HCT116 (cell line): ENCODE results near the gene ELAVL1. TPM values are rescaled to one million over a fixed set of nuclear protein-coding genes. Genes with fewer than 3 reads are reported as not detected.

Experiments
- ATAC-seq: fragments of 200-7000 bp; cut with Tn5 transposase; 2 replicates; pipeline ENCODE4 v1.9.1; 2020; ENCODE audit warnings: mild to moderate bottlenecking, moderate library complexity
- BruUV-seq: library from RNA; stranded (reverse); fragments of 400-500 nt; replicated peaks from 2 replicates; lab custom pipeline; 2021; lab: Mats Ljungman, UMichigan
- CTCF ChIA-PET: fragments of 300-600 bp; sonication (Branson Sonifier 250); formaldehyde crosslinking; loops from one replicate; lab custom pipeline; 2021; ENCODE audit warnings: antibody characterized with exemption; lab: Charles Lee
- POLR2A ChIA-PET: fragments of 300-600, 350-600 bp; sonication (Branson Sonifier 250); formaldehyde crosslinking; loops from one replicate; lab custom pipeline; 2021; ENCODE audit warnings: antibody characterized with exemption; lab: Charles Lee
- RAD21 ChIA-PET, 2 experiments: fragments of 300-600 bp; sonication (Branson Sonifier 250); formaldehyde crosslinking; loops; one replicate each; lab custom pipeline; 2023; ENCODE audit warnings: low total read pairs in 2 of 2; ENCODE audit not compliant: uncharacterized antibody in 2 of 2, unreplicated experiment in 2 of 2, low non-redundant PET in 1 of 2; lab: Charles Lee
- DNase-seq: peaks from one replicate; pipeline ENCODE4 v3.0.0-alpha.2; 2010; ENCODE audit warnings: low read depth, low spot score
- H2AFZ ChIP-seq: fragments of 200-600 bp; shearing (Covaris generic), sonication (generic); 2 replicates; pipeline ENCODE4 v1.6.1; 2017; ENCODE audit warnings: low read depth, mixed run types, mixed read lengths, antibody characterized with exemption, low read length; ENCODE audit not compliant: poor library complexity, severe bottlenecking
- H3K27ac ChIP-seq: 2 replicates; pipeline ENCODE4 v1.5.1; 2012; ENCODE audit warnings: low read depth, low read length
- H3K27me3 ChIP-seq: fragments of 200-600 bp; sonication (generic); 2 replicates; pipeline ENCODE4 v1.6.1; 2016; ENCODE audit warnings: mixed run types, low read length, mixed read lengths; ENCODE audit not compliant: insufficient read depth
- H3K36me3 ChIP-seq, 2 experiments: fragments of 200-500 bp in 1 of 2; fragments of 200-600 bp in 1 of 2; sonication (Bioruptor generic) in 1 of 2; sonication (generic) in 1 of 2; 2 replicates each; pipeline versions ENCODE4 v1.5.1 to v1.6.1; 2014 to 2016; ENCODE audit warnings: low read length in 2 of 2, inconsistent platforms in 1 of 2, mixed read lengths in 1 of 2, mixed run types in 1 of 2; ENCODE audit not compliant: insufficient read depth in 2 of 2, control insufficient read depth in 1 of 2
- H3K4me1 ChIP-seq, 2 experiments: fragments of 200-600 bp in 1 of 2; sonication (generic) in 1 of 2; 2 replicates each; pipeline versions ENCODE4 v1.5.1 to v1.6.1; 2012 to 2017; ENCODE audit warnings: low read length in 2 of 2, inconsistent platforms in 1 of 2, mild to moderate bottlenecking in 1 of 2, mixed read lengths in 1 of 2, mixed run types in 1 of 2, moderate library complexity in 1 of 2; ENCODE audit not compliant: insufficient read depth in 2 of 2, control insufficient read depth in 1 of 2
- H3K4me2 ChIP-seq: fragments of 200-600 bp; sonication (generic); 2 replicates; pipeline ENCODE4 v1.6.1; 2017; ENCODE audit warnings: mixed run types, low read length, mixed read lengths
- H3K4me3 ChIP-seq, 2 experiments: fragments of 200-600 bp in 1 of 2; sonication (generic) in 1 of 2; replicated peaks in 1 of 2; 2 replicates each; pipeline ENCODE4 v1.5.1; 2011 to 2016; ENCODE audit warnings: low read length in 2 of 2, control low read depth in 1 of 2, low read depth in 1 of 2, mild to moderate bottlenecking in 1 of 2, mixed read lengths in 1 of 2, mixed run types in 1 of 2
- H3K79me2 ChIP-seq: fragments of 200-600 bp; sonication (generic); 2 replicates; pipeline ENCODE4 v1.6.1; 2017; ENCODE audit warnings: mild to moderate bottlenecking, mixed run types, low read length, moderate library complexity, mixed read lengths; ENCODE audit not compliant: insufficient read depth
- H3K9ac ChIP-seq: fragments of 200-600 bp; sonication (generic); 2 replicates; pipeline ENCODE4 v1.6.1; 2016; ENCODE audit warnings: low read length, mixed read lengths
- H3K9me2 ChIP-seq: fragments of 200-600 bp; sonication (generic), shearing (Covaris generic); 2 replicates; pipeline ENCODE4 v1.6.1; 2017; ENCODE audit warnings: mixed run types, mild to moderate bottlenecking, moderate library complexity; ENCODE audit not compliant: insufficient read depth
- H3K9me3 ChIP-seq, 2 experiments: fragments of 200-500 bp in 1 of 2; fragments of 200-600 bp in 1 of 2; sonication (Bioruptor generic) in 1 of 2; sonication (generic) in 1 of 2; 2 replicates each; pipeline ENCODE4 v1.6.1; 2014 to 2017; ENCODE audit warnings: low read length in 2 of 2, mixed read lengths in 2 of 2, inconsistent platforms in 1 of 2, low read depth in 1 of 2, mild to moderate bottlenecking in 1 of 2, mixed run types in 1 of 2, moderate library complexity in 1 of 2; ENCODE audit not compliant: control insufficient read depth in 1 of 2, insufficient read depth in 1 of 2
- H4K20me1 ChIP-seq: fragments of 200-600 bp; sonication (generic), shearing (Covaris generic); 2 replicates; pipeline ENCODE4 v1.6.1; 2017; ENCODE audit warnings: mixed run types, mild to moderate bottlenecking, moderate library complexity; ENCODE audit not compliant: insufficient read depth
- CEBPB ChIP-seq: IDR thresholded peaks from 2 replicates; pipeline ENCODE4 v1.6.1; 2012; ENCODE audit warnings: low read depth
- EZH2 ChIP-seq: fragments of 200-600 bp; sonication (generic); IDR thresholded peaks from 2 replicates; pipeline ENCODE4 v1.6.1; 2017; ENCODE audit warnings: antibody characterized with exemption, mixed run types
- EZH2phosphoT487 ChIP-seq: fragments of 200-600 bp; IDR thresholded peaks from 2 replicates; pipeline ENCODE4 v1.6.1; 2018; ENCODE audit warnings: antibody characterized with exemption, borderline replicate concordance
- FOSL1 ChIP-seq: IDR thresholded peaks from 2 replicates; pipeline ENCODE4 v1.6.1; 2012; ENCODE audit warnings: low read depth
- JUND ChIP-seq: IDR thresholded peaks from 2 replicates; pipeline ENCODE4 v1.6.1; 2012
- POLR2A ChIP-seq: IDR thresholded peaks from 2 replicates; pipeline ENCODE4 v1.7.0; 2011; ENCODE audit warnings: borderline replicate concordance; ENCODE audit not compliant: insufficient read depth, insufficient read length; ENCODE audit errors: extremely low read depth
- POLR2AphosphoS5 ChIP-seq: IDR thresholded peaks from 2 replicates; pipeline ENCODE4 v1.6.1; 2011; ENCODE audit warnings: mild to moderate bottlenecking, low read depth, low read length, moderate library complexity
- REST ChIP-seq: IDR thresholded peaks from 2 replicates; pipeline ENCODE4 v1.6.1; 2012; ENCODE audit warnings: low read depth
- SP1 ChIP-seq: IDR thresholded peaks from 2 replicates; pipeline ENCODE4 v1.6.1; 2012; ENCODE audit warnings: low read depth
- YY1 ChIP-seq: IDR thresholded peaks from 2 replicates; pipeline ENCODE4 v1.6.1; 2011; ENCODE audit warnings: low read length, low read depth, moderate library complexity, mild to moderate bottlenecking; ENCODE audit not compliant: insufficient replicate concordance; ENCODE audit errors: extremely low read depth
- ZBTB33 ChIP-seq: IDR thresholded peaks from 2 replicates; pipeline ENCODE4 v1.6.1; 2011; ENCODE audit warnings: mild to moderate bottlenecking, low read length, moderate library complexity; ENCODE audit not compliant: insufficient replicate concordance; ENCODE audit errors: extremely low read depth
- ZFX ChIP-seq: fragments of 450-650 bp; IDR thresholded peaks from 2 replicates; pipeline ENCODE4 v1.6.1; 2017
- intact Hi-C: fragments of 100-400 bp; cut with micrococcal nuclease; formaldehyde crosslinking; loops from 2 replicates; pipeline ENCODE4 v1.10.0; 2022
- total RNA-seq: library from RNA; stranded (reverse); gene quantifications from one replicate; pipeline ENCODE4 v1.2.1, GENCODE V29; 2021; ENCODE audit not compliant: unreplicated experiment
- TF ChIP-seq, protein P1 (sequence below), 3 experiments: fragments of 200-600 bp in 1 of 3; sonication (generic) in 1 of 3; IDR thresholded peaks in 2 of 3; conservative IDR thresholded peaks in 1 of 3; 2 replicates each; pipeline ENCODE4 v1.5.1; 2012 to 2017; ENCODE audit warnings: low read depth in 2 of 3, low read length in 2 of 3, antibody characterized with exemption in 1 of 3, borderline replicate concordance in 1 of 3, control low read depth in 1 of 3, mild to moderate bottlenecking in 1 of 3, mixed read lengths in 1 of 3, mixed run types in 1 of 3, moderate library complexity in 1 of 3; ENCODE audit not compliant: insufficient read depth in 1 of 3

ELAVL1 gene
- total RNA-seq, 1 experiment from 2014 or later: 134 TPM

- POLR2A ChIA-PET: no interaction called here
- H3K36me3 ChIP-seq: no peaks in the 10 kb centered on the region
- H3K4me1 ChIP-seq: no peaks in the 10 kb centered on the region
- TF ChIP-seq JUND (no peak), YY1 (no peak), FOSL1 (no peak), EZH2phosphoT487 (no peak), POLR2A (no peak), SP1 (no peak), EZH2 (no peak)
- TF ChIP-seq, protein P1, sequence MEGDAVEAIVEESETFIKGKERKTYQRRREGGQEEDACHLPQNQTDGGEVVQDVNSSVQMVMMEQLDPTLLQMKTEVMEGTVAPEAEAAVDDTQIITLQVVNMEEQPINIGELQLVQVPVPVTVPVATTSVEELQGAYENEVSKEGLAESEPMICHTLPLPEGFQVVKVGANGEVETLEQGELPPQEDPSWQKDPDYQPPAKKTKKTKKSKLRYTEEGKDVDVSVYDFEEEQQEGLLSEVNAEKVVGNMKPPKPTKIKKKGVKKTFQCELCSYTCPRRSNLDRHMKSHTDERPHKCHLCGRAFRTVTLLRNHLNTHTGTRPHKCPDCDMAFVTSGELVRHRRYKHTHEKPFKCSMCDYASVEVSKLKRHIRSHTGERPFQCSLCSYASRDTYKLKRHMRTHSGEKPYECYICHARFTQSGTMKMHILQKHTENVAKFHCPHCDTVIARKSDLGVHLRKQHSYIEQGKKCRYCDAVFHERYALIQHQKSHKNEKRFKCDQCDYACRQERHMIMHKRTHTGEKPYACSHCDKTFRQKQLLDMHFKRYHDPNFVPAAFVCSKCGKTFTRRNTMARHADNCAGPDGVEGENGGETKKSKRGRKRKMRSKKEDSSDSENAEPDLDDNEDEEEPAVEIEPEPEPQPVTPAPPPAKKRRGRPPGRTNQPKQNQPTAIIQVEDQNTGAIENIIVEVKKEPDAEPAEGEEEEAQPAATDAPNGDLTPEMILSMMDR (IDR thresholded peaks at IDR 0.05 in 2 of 3, conservative IDR thresholded peaks at IDR 0.05 in 1 of 3; ENCODE audit: borderline replicate concordance in 1 of 3, insufficient read depth in 1 of 3, low read depth in 2 of 3, low read length in 2 of 3): no peak
- TF ChIP-seq, all 23 proteins: peak for 0
- DNase-seq (no peak), ATAC-seq (no peak)
- BruUV-seq: no TSS peak
- Histone ChIP-seq H4K20me1 (no peaks in the 10 kb centered on the region), H3K9me3 (no peaks in the 10 kb centered on the region), H3K4me2 (no peak overlapping the region), H3K27me3 (no peaks in the 10 kb centered on the region), H3K79me2 (no peaks in the 10 kb centered on the region), H3K27ac (no peak overlapping the region), H3K4me3 (no peak overlapping the region), H2AFZ (no peak overlapping the region), H3K9ac (no peak overlapping the region), H3K9me2 (no peaks in the 10 kb centered on the region)
- intact Hi-C loops: no loop called here
- CTCF ChIA-PET: no interaction called here
- RAD21 ChIA-PET: no interaction called here
Observed at GRCh38 chr19:8021374-8021773, 15.9 kb upstream of the ELAVL1 start.

- Histone ChIP-seq H4K20me1 (no peaks in the 10 kb centered on the region), H3K27me3 (no peaks in the 10 kb centered on the region), H3K4me1 (no peaks in the 10 kb centered on the region), H3K9me2 (no peaks in the 10 kb centered on the region), H3K79me2 (no peaks in the 10 kb centered on the region), H3K4me2 (no peak overlapping the region), H3K36me3 (no peaks in the 10 kb centered on the region), H3K9me3 (no peaks in the 10 kb centered on the region), H3K4me3 (no peak overlapping the region), H3K9ac (no peak overlapping the region), H3K27ac (no peak overlapping the region), H2AFZ (no peak overlapping the region)
- ChIA-PET CTCF (no interaction called here), RAD21 (no interaction called here), POLR2A (no interaction called here)
- no TSS peak for BruUV-seq
- ATAC-seq (no peak), DNase-seq (no peak)
- intact Hi-C loops: no loop called here
- no peak for TF ChIP-seq CEBPB
- TF ChIP-seq YY1: no peak
- TF ChIP-seq FOSL1: no peak
- TF ChIP-seq POLR2AphosphoS5: no peak
- TF ChIP-seq EZH2: no peak
- no peak for TF ChIP-seq ZFX
- TF ChIP-seq ZBTB33: no peak
- TF ChIP-seq REST: no peak
- TF ChIP-seq EZH2phosphoT487: no peak
Observed at GRCh38 chr19:8020681-8021080, 15.2 kb upstream of the ELAVL1 start.
